ENCODE measurements around the gene SRRM1. TPM values are rescaled to one million over a fixed set of nuclear protein-coding genes. Genes with fewer than 3 reads are reported as not detected.

Gene SRRM1
- total RNA-seq, 1 experiment from 2014 or later: 228 TPM

GRCh38 chr1:24609949-24610517 lies 33.1 kb upstream of the SRRM1 start (continued):
- TF ChIP-seq NR1H2 (CRISPR knock-in tag; IDR thresholded peaks at IDR 0.05): no peak
- TF ChIP-seq ZNF263 (CRISPR knock-in tag; IDR thresholded peaks at IDR 0.05; ENCODE audit: low read depth): no peak
- TF ChIP-seq ERG (CRISPR knock-in tag; IDR thresholded peaks at IDR 0.05): no peak
- no peak for TF ChIP-seq ZNF121 (CRISPR knock-in tag; IDR thresholded peaks at IDR 0.05)
- no peak for TF ChIP-seq FOXK1 (CRISPR knock-in tag; IDR thresholded peaks at IDR 0.05)
- TF ChIP-seq PRDM15 (CRISPR knock-in tag; IDR thresholded peaks at IDR 0.05): no peak

GRCh38 chr1:24619376-24619775 lies 23.7 kb upstream of the SRRM1 start:
- no peak overlapping the region for H3K27ac Mint-ChIP-seq
- H3K4me1 Mint-ChIP-seq: no peaks in the 10 kb centered on the region
- H3K27me3 Mint-ChIP-seq (ENCODE audit: low read depth): no peaks in the 10 kb centered on the region
- POLR2A ChIA-PET: no interaction called here
- no peak for DNase-seq (ENCODE audit: low spot score)
- no peaks in the 10 kb centered on the region for H3K9me3 Mint-ChIP-seq
- ATAC-seq: no peak
- no peaks in the 10 kb centered on the region for H3K36me3 Mint-ChIP-seq
- H3K4me3 Mint-ChIP-seq: no peak overlapping the region
- CTCF ChIA-PET: interaction anchor here (1.2 kb wide), 1 partner anchor 32 kb away, joined by 4 read pairs; no protein-coding TSS in a partner anchor
- no peak for TF ChIP-seq MAX (CRISPR knock-in tag; IDR thresholded peaks at IDR 0.05)
- no peak for TF ChIP-seq ZNF232 (CRISPR knock-in tag; IDR thresholded peaks at IDR 0.05)
- no peak for TF ChIP-seq RELA (CRISPR knock-in tag; IDR thresholded peaks at IDR 0.05; ENCODE audit: borderline replicate concordance)
- TF ChIP-seq CREM (CRISPR knock-in tag; IDR thresholded peaks at IDR 0.05): no peak
- no peak for TF ChIP-seq ZNF532 (CRISPR knock-in tag; IDR thresholded peaks at IDR 0.05; ENCODE audit: borderline replicate concordance)
- no peak for TF ChIP-seq ZBTB43 (CRISPR knock-in tag; IDR thresholded peaks at IDR 0.05)
- TF ChIP-seq TP53 (CRISPR knock-in tag; IDR thresholded peaks at IDR 0.05): no peak
- TF ChIP-seq ATF3 (CRISPR knock-in tag; conservative IDR thresholded peaks at IDR 0.05): no peak
- no peak for TF ChIP-seq ATF1 (CRISPR knock-in tag; IDR thresholded peaks at IDR 0.05)
- TF ChIP-seq STAT6 (CRISPR knock-in tag; conservative IDR thresholded peaks at IDR 0.05; ENCODE audit: low read depth): no peak
- TF ChIP-seq ZNF138 (CRISPR knock-in tag; conservative IDR thresholded peaks at IDR 0.05): no peak
- TF ChIP-seq USF2 (CRISPR knock-in tag; IDR thresholded peaks at IDR 0.05): no peak
- TF ChIP-seq ETV6 (CRISPR knock-in tag; IDR thresholded peaks at IDR 0.05): no peak
- TF ChIP-seq EMX1 (CRISPR knock-in tag; IDR thresholded peaks at IDR 0.05): no peak
- TF ChIP-seq ZNF317 (CRISPR knock-in tag; IDR thresholded peaks at IDR 0.05; ENCODE audit: borderline replicate concordance, low read depth): no peak

All from WTC11 (cell line).